Measurements from ENCODE around the gene GRIPAP1. TPM values are rescaled to one million over a fixed set of nuclear protein-coding genes. Genes with fewer than 3 reads are reported as not detected.
"Not testable (repeated sequence)": the region's sequence is repeated elsewhere in the genome, so short reads cannot be mapped to it uniquely, and the experiment has no call there.

Gene GRIPAP1
- total RNA-seq, 1 donor from 2014 or later: 54.2 TPM

GRCh38 chrX:48996969-48997368 is 5.1 kb downstream of the GRIPAP1 start:
- H3K4me3 ChIP-seq: no peak overlapping the region
- peaks cover 44% of the 10 kb centered on the region for H3K36me3 ChIP-seq
- DNase-seq: no peak
- no peaks in the 10 kb centered on the region for H3K9me3 ChIP-seq
- no peaks in the 10 kb centered on the region for H3K4me1 ChIP-seq
- no peak for ATAC-seq
- no peaks in the 10 kb centered on the region for H3K27me3 ChIP-seq (ENCODE audit: low read depth)
- intact Hi-C loops (cut with DNase I): no loop called here
- no peak for TF ChIP-seq CTCF (IDR thresholded peaks at IDR 0.05)
- H3K27ac ChIP-seq: no peak overlapping the region

GRCh38 chrX:48992341-48992740 is 9.7 kb downstream of the GRIPAP1 start:
- ATAC-seq (no peak), DNase-seq (no peak)
- Histone ChIP-seq H3K4me3 (no peak overlapping the region), H3K36me3 (peaks cover 58% of the 10 kb centered on the region), H3K4me1 (no peaks in the 10 kb centered on the region), H3K9me3 (no peaks in the 10 kb centered on the region), H3K27ac (no peak overlapping the region), H3K27me3 (ENCODE audit: low read depth) (no peaks in the 10 kb centered on the region)
- no peak for TF ChIP-seq CTCF (IDR thresholded peaks at IDR 0.05)
- intact Hi-C loops (cut with DNase I): no loop called here

- no peak for ATAC-seq
- H3K36me3 ChIP-seq: peaks cover 50% of the 10 kb centered on the region
These were observed 12.6 kb downstream of the GRIPAP1 start for GRCh38 chrX:48989483-48989882.

GRCh38 chrX:48983896-48984295 is 18.2 kb downstream of the GRIPAP1 start:
- Histone ChIP-seq H3K27ac (no peak overlapping the region), H3K36me3 (peaks cover 48% of the 10 kb centered on the region), H3K9me3 (no peaks in the 10 kb centered on the region), H3K27me3 (ENCODE audit: low read depth) (no peaks in the 10 kb centered on the region), H3K4me3 (no peak overlapping the region), H3K4me1 (no peaks in the 10 kb centered on the region)
- DNase-seq (no peak), ATAC-seq (no peak)
- intact Hi-C loops (cut with DNase I): no loop called here
- no peak for TF ChIP-seq CTCF (IDR thresholded peaks at IDR 0.05)

More at GRCh38 chrX:48989483-48989882, 12.6 kb downstream of the GRIPAP1 start:
- intact Hi-C loops (cut with DNase I): no loop called here
- Histone ChIP-seq H3K27ac (no peak overlapping the region), H3K27me3 (ENCODE audit: low read depth) (no peaks in the 10 kb centered on the region), H3K9me3 (no peaks in the 10 kb centered on the region), H3K4me3 (no peak overlapping the region), H3K4me1 (no peaks in the 10 kb centered on the region)
- no peak for TF ChIP-seq CTCF (IDR thresholded peaks at IDR 0.05)
- DNase-seq: no peak

GRCh38 chrX:48983081-48983480 is 19.0 kb downstream of the GRIPAP1 start:
- intact Hi-C loops (cut with DNase I): no loop called here
- ATAC-seq: no peak
- Histone ChIP-seq H3K4me3 (no peak overlapping the region), H3K27me3 (ENCODE audit: low read depth) (no peaks in the 10 kb centered on the region), H3K9me3 (no peaks in the 10 kb centered on the region), H3K4me1 (no peaks in the 10 kb centered on the region), H3K36me3 (peaks cover 57% of the 10 kb centered on the region), H3K27ac (no peak overlapping the region)
- no peak for TF ChIP-seq CTCF (IDR thresholded peaks at IDR 0.05)
- no peak for DNase-seq

- Histone ChIP-seq H3K4me3 (no peak overlapping the region), H3K27ac (no peak overlapping the region), H3K4me1 (no peaks in the 10 kb centered on the region), H3K9me3 (no peaks in the 10 kb centered on the region), H3K36me3 (peaks cover 76% of the 10 kb centered on the region), H3K27me3 (ENCODE audit: low read depth) (no peaks in the 10 kb centered on the region)
- TF ChIP-seq CTCF (IDR thresholded peaks at IDR 0.05): no peak
- ATAC-seq: peak in 1 of 2 donors; percentile 9
- DNase-seq: no peak
- intact Hi-C loops (cut with DNase I): no loop called here
These were observed 20.9 kb downstream of the GRIPAP1 start for GRCh38 chrX:48981178-48981577.

GRCh38 chrX:48980341-48980740 is 21.7 kb downstream of the GRIPAP1 start:
- H3K9me3 ChIP-seq; H3K27me3 ChIP-seq (ENCODE audit: low read depth); intact Hi-C loops (cut with DNase I); DNase-seq; H3K4me1 ChIP-seq; H3K4me3 ChIP-seq; H3K27ac ChIP-seq; ATAC-seq: not testable (repeated sequence)
- H3K36me3 ChIP-seq: peaks cover 80% of the 10 kb centered on the region

All from lower lobe of right lung (tissue), 2 donors.